Measurements from ENCODE around the gene ZNF648.
A peak's percentile ranks its signal among the peaks of the same experiment; 100 is the strongest.
"Not testable (repeated sequence)": the region's sequence is repeated elsewhere in the genome, so short reads cannot be mapped to it uniquely, and the experiment has no call there.

ZNF648 gene

GRCh38 chr1:182061594-182061993 is at the start of gene ZNF648:
ZNF648 (minus strand) TSS chr1:182061712; CDS start chr1:182058010, 3,702 bp downstream.
- DNase-seq (ENCODE audit: low read depth), result no peak

DNA sequence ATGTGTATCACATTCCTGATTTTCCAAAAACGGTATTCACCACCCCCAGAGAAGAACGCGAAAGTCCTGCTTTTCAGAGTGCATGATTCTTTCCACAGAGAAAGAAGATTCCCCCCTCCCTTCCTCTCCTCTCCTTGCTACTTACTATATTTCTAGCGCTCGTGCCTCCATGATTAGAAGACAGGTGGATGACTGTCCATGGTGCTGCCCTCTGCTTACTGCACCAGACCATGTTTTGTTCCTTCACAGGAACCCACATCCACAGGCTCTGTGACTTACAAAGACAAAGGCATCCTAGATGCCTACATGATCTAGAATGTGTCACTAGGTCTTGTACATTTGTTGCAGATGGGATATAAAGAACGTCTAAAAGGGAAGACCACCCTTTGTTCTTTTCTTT is 49.1 kb upstream of the ZNF648 start:
- DNase-seq (ENCODE audit: low read depth), result no peak

DNA sequence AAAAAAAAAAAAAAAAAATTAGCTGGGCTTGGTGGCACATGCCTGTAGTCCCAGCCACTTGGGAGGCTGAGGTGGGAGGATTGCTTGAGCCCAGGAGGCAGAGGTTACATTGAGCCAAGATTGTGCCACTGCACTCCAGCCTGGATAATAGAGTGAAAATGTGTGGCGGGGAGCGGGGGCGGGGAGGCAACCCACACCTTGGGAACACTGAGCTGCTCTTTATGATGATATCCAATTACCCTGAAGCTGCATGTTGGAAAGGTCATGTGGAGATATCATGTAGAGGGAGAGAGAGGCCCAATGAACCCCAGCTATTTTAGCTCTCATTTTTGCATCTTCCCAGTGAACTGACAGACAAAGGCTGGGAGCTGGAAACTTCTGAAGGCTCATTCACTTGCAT is 48.3 kb upstream of the ZNF648 start:
- no peak for DNase-seq (ENCODE audit: low read depth)

- DNase-seq (ENCODE audit: low read depth), result no peak
Observed at GRCh38 chr1:182107209-182107608, 45.7 kb upstream of the ZNF648 start.

DNA sequence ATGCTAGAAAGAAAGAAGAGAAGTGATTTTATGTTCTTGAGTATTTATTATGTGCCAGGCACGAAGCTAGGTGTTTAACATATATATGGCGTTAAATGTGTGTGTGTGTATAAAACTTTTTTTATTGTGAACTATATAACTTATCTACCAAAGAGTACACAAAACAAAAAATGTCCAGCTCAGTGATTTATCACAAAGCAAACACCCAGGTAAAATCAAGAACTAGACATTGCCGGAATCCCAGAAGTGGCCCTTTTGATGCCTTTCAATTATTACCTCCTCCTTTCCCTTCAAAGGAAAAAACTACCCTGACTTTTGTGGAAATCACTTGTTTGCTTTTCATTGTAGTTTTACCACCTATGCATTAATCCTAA is 40.5 kb upstream of the ZNF648 start:
- DNase-seq (ENCODE audit: low read depth), result no peak

DNA sequence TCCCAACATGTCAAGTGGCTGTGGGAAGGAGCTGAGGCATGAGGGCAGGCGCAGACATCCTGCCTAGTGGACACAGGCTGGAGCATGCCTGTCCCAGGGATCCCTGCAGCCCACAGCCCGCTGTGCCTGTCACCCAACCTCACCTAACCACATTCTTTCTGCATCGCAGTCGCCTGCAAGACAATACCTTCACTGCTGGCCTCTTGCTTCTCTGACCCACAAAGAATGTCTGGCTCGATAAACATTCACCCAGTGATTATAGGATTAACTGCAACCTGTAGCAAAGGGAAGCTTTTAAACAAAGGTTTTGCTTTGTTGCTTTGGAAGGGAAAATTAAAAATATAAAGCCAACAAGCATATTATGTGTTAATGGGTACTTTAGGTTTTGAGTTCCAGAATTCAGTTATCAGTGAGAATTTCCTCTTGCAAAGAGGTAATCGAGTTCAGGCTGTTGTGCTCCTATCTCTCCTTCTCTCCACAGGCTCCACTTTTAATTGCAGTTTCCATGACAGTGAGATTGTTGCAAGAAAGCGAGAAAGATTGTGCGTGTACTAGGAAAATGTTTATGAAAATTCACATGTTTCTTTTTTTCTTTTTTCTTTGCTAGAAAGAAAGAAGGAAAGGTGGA is 40.0 kb upstream of the ZNF648 start:
- no peak for DNase-seq (ENCODE audit: low read depth)

DNA sequence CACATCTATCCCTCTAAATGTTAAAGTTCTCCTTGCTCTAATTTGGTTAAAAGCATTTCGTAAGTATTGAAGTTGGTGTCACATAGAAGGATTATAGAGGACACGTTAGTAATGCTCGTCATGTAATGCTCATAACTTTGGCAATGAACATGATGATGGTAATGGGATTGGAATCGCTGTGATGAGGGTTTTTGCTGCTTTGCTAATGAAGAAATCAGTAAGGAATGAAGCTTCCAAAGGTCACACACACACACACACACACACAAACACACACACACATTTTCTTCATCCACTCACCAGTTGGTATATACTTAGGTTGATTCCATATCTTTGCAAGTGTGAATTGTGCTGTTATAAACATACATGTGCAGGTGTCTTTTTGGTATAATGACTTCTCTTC is 36.8 kb upstream of the ZNF648 start:
- no peak for DNase-seq (ENCODE audit: low read depth)

- no peak for DNase-seq (ENCODE audit: low read depth)
Observed at GRCh38 chr1:182095946-182096345, 34.4 kb upstream of the ZNF648 start.

GRCh38 chr1:182094514-182095005 is 33.0 kb upstream of the ZNF648 start:
- not testable (repeated sequence) for DNase-seq (ENCODE audit: low read depth)

- DNase-seq (ENCODE audit: low read depth), result no peak
Observed at GRCh38 chr1:182093781-182094180, 32.3 kb upstream of the ZNF648 start.

- DNase-seq (ENCODE audit: low read depth), result no peak
Observed at GRCh38 chr1:182092336-182092735, 30.8 kb upstream of the ZNF648 start.

DNA sequence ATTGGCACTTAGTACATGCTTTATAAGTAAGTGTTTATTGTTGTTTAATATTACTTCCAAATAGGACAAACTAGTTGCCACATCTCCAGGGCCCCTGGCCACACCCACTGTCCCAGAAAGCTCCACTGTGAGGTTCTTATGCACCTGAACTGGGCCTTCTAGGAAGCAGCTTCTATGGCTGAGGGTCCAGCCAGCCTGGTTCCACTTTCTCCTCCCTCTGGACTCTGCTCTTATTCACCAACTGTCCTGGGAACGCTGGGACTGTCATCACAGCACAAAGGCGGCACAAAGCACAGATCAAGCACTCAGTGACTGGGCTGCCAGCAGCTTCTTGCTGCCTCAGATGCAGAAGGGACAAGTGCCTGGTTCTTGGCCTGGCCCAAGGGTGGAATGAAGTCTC is 29.6 kb upstream of the ZNF648 start:
- no peak for DNase-seq (ENCODE audit: low read depth)

DNA sequence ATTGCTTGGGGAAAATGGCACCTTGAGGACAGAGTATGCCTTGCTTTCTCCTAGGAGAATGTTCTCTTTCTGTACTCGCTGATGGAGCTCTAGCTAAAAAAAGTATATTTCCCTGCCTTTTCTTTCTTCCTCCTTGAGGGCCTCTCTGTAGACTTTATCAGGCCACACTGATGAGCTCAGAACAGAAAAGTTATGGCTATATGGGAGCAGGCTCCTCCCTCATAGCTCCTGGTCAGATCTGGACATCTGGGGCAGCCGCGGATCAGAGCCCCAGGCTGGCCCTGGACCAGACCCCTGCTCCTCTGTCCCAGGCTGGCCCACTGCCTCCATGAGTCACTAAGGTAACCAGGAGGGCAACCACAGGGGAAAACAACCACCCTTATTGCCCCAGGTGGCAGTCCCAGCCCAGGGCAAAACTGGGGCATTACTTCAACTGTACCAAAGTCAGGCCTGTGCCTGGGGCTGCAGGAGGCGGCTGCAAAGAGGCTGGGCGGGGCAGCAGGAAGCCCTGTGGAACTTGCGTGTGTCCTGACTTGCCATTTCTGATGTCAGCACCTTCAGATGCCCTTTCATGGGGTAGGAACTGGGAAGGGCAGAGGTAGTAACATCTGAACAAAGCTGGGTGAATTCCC is 26.3 kb upstream of the ZNF648 start:
- DNase-seq (ENCODE audit: low read depth), result no peak

- no peak for DNase-seq (ENCODE audit: low read depth)
Observed at GRCh38 chr1:182087304-182087703, 25.8 kb upstream of the ZNF648 start.

GRCh38 chr1:182086620-182087019 is 25.1 kb upstream of the ZNF648 start:
- DNase-seq (ENCODE audit: low read depth), result no peak

GRCh38 chr1:182086136-182086535 is 24.6 kb upstream of the ZNF648 start:
- DNase-seq (ENCODE audit: low read depth), result no peak

- DNase-seq (ENCODE audit: low read depth), result no peak
Observed at GRCh38 chr1:182085726-182086125, 24.2 kb upstream of the ZNF648 start.

GRCh38 chr1:182084487-182085316 is 23.2 kb upstream of the ZNF648 start:
- DNase-seq (ENCODE audit: low read depth), result peak; percentile 34

DNA sequence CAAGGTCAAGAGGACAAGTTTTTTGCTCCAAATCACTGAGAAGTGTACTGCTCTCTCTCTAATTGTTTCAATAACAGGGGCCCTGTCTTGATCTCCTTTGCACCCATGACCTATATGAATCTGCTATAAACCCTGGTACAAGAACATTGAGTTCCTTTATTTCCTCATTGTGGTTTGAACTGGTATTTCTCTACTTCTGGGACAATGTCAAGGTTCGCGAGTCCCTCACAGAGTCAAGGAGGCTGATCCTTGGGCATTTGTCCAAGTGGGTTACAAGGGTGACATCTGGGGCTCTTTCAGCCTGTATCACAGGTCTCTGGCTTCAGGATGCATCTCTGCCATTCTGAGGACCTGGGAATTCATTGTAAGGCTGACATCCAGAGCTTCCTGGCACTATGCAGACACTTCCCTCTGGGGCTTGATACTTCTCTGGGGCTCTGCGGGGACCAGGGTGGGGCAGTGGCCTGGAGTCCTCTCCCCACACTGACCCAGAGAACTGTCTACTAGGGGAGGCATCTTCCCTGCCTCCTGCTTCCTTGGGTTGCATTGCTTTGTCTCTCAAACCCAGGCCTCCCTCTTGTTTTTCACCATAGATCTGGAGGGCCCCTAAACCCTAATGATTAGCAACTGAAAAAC is 22.5 kb upstream of the ZNF648 start:
- DNase-seq (ENCODE audit: low read depth), result no peak

DNA sequence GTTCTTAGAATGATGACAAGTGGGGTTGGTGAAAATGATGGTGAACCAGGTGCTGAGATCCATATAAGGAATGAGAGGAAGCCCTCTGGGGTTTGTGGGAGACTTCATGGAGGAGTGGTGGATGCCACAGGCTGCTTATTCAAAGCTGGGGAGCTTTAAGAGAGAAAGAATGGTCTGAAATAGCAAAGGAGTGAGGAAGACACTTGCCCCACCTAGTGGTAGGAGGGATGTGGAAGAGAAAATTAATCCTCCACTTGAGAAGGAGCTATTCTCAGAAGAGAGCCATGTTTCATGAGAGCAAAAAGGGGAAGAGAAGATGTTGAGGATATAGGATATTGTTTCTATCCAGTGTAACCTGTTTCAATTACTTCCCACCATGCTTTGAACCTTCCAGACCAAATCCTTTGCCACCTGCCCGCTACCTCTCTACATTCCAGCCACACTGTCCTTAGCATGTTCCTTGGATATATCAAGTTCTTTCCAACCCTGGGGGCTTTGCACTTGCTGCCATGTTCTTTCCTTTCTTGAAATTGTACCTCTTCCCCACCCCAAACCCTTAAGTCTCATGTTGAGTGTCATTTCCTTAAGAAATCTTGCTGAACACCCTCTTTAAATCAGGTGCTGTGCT is 19.6 kb upstream of the ZNF648 start:
- DNase-seq (ENCODE audit: low read depth), result peak; percentile 21

GRCh38 chr1:182080040-182080439 is 18.5 kb upstream of the ZNF648 start:
- no peak for DNase-seq (ENCODE audit: low read depth)

- DNase-seq (ENCODE audit: low read depth), result no peak
Observed at GRCh38 chr1:182071924-182072323, 10.4 kb upstream of the ZNF648 start.

Data from amniotic epithelial cell (primary cell).